ENCODE measurements around the gene LAMA2.
"Not testable (repeated sequence)": the region's sequence is repeated elsewhere in the genome, so short reads cannot be mapped to it uniquely, and the experiment has no call there.

LAMA2 gene

DNA sequence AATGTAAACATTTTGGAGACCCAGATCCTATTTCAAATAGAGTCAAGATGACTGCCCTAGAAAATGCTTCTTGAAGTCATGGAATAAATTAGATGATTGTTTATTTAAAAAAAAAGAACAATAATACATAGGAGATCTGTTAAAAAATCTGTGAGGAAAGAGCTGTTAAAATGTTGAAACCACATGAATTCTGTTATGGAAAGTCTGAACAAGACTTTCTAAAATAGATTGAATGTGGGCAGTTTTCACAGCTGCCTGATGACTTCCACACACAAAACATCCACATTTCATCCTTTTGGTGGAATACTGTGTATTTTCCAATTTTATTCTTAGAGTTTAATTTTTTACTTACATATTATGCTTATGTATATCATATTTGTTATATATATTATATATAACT, 186.1 kb downstream of the LAMA2 start:
- no peak overlapping the region for H3K4me3 ChIP-seq (ENCODE audit: low read depth, low read length)

DNA sequence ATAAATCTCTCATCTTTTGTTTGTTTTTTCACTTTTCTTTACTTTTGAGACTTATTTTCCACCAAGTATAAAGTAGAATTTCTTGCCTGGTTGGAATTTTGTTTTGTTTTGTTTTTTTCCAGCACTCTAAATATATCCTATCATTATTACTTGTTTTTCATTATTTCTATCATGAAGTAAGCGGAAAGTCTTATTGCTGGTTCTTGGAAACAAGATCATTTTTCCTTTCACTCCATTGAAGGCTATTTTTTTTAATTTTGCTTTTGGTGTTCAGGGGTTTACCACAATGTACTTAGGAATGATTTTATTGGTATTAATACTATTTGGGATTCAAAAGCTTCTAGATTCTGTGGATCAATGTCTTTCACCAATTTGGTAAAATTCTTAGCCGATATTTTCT, 190.1 kb downstream of the LAMA2 start:
- H3K4me3 ChIP-seq (ENCODE audit: low read depth, low read length), result no peak overlapping the region

DNA sequence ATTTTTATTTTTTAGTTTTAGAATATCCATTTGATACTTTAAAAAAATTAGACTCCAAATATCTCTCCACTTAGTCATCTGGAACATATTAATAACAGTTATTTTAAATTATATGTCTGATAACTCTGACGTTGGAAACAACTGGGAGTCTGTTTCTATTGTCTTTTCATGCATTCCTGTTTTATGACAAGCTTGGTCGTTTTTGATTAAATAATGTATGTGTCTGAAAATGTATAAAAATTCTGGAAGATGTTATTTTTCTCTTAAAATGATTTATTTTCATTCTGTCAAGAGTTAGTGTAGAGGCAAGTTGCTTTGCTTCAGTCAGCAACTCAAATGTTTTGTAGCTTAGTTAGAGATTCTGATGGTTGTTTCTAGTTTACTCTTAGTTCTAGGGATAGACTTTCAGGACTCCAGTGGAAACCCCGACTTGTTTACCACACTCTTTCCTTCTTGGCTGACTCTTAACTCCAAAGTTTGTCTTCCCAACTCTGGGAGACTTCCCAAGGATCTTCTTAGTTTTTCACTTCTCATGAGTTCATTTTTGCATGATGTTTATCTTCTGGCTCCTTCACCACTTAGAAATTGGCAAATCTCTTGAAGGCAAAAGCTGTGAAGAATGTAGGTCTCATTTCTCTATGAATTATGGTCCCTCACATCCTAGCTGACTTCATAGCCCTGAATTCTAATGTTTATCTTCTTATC, 190.9 kb downstream of the LAMA2 start:
- no peak overlapping the region for H3K4me3 ChIP-seq (ENCODE audit: low read depth, low read length)

DNA sequence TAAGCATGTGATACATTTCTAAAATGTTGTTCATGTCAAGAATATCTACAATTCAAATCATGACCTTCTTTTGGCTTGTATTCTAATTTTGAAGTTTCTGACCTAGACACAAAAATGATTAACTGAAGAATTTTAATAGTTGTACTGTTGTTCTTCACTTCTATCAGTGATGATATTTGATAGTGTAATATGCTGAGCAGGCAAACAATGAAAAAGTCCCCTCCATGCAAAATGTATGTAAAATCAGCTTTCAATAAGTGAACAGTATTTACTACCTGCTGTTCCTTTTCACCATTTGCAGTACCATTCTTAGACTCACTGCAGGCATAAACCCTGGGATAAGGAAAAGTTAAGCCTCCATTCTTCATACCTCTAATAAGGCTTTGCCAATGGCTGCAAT, 201.5 kb downstream of the LAMA2 start:
- H3K4me3 ChIP-seq (ENCODE audit: low read depth, low read length), result no peak overlapping the region

DNA sequence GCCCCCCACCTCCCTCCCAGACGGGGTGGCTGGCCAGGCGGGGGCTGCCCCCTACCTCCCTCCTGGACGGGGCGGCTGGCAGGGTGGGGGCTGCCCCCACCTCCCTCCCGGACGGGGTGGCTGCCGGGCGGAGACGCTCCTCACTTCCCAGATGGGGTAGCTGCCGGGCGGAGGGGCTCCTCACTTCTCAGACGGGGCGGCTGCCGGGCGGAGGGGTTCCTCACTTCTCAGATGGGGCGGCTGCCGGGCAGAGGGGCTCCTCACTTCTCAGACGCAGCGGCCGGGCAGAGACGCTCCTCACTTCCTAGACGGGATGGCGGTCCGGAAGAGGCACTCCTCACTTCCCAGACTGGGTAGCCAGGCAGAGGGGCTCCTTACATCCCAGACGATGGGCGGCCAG, 205.5 kb downstream of the LAMA2 start:
- not testable (repeated sequence) for H3K4me3 ChIP-seq (ENCODE audit: low read depth, low read length)

DNA sequence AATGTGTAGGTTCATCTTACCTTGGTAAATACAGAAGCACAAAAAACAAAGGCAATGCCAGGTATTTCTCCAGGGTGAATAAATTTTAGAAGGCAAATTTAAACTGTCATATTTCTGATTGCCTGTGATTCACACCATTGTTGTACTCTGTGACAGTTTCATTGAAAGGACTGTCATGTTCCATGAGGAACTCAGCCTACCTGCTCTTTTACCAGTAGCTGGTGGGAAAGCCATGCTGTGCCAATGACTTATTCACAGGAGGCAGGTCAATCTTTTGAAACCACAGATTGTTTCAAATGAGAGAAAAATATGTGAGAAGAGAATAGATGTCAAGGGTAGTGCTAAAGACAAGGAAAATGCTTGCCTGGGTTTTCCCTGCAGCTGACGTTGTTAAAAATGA, 206.4 kb downstream of the LAMA2 start:
- H3K4me3 ChIP-seq (ENCODE audit: low read depth, low read length), result no peak overlapping the region

DNA sequence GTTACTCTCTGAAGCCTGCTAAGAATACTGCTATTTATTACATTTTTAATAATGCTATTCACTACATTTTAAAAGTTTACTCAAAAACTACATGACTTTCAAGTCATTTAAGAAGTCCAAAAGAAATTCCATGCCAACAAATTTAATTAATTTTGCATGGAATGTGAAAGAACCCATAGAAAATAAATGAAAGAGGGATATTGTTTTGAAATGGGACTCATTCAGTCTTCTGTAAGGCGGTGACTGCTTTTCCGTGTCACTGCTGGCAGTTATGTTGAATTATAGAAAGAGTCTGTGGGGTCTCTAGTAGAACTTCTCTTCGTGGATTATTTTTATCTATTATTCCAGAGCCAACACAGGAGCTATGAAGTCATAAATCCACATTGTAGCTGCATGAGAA, 211.2 kb downstream of the LAMA2 start:
- H3K4me3 ChIP-seq (ENCODE audit: low read depth, low read length), result no peak overlapping the region

GRCh38 chr6:129096651-129097290, 213.8 kb downstream of the LAMA2 start:
- H3K4me3 ChIP-seq (ENCODE audit: low read depth, low read length), result no peak overlapping the region

GRCh38 chr6:129098061-129098553, 215.2 kb downstream of the LAMA2 start:
- no peak overlapping the region for H3K4me3 ChIP-seq (ENCODE audit: low read depth, low read length)

DNA sequence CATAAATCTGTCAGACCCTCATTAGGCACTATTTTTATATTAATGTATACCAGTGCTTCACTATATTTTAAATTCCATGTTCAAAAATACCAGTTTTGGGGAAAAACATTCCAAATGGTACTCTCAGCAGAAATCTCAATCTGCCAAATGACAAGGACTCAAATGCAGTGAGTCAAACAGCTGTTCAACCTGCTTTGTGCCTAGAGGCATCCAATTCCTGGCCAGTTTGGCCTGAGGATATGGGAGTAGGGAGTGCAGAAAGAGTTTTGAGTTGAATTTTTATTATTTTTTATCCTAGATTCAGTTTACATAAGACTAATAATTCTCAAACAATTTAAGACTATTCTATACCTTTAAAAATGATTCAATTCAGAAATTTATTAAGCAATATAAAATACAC, 216.8 kb downstream of the LAMA2 start:
- H3K4me3 ChIP-seq (ENCODE audit: low read depth, low read length), result no peak overlapping the region

DNA sequence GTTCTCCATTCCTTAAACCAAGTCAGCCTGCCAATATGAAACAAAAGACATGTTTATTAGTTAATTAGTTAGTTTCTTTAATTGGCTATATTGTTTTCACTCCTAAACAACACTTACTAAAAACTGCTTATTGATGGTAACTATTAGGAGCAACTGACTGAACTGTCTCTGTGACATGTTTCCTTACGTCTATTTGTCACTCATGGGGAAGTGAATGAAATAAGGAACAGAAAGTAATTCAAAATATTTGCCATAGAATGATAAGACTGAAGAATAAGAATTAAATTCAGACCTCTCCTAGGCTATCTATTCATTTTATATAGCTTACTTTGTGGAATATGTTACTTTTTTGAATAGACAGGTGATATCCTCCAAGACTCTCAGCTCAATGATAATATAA, 217.2 kb downstream of the LAMA2 start:
- no peak overlapping the region for H3K4me3 ChIP-seq (ENCODE audit: low read depth, low read length)

DNA sequence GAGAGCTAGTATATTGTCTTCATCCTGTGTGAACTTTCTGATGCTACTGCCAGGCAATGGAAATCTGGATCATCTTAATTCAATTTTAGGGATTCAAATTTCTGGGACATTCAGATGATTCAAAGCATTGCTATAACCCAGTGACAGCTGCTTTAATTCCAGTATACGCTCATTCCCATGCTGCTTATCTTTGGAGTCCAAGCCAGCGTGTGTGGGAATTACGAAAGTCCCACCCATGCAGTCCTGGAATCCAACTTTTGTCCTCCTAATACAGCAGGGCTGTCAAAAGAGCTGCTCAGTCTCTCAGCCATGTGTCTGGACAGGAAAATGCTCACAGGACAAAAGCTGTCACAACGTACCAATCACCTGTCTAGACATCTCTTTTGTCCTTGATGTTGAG, 219.8 kb downstream of the LAMA2 start:
- H3K4me3 ChIP-seq (ENCODE audit: low read depth, low read length), result no peak overlapping the region

DNA sequence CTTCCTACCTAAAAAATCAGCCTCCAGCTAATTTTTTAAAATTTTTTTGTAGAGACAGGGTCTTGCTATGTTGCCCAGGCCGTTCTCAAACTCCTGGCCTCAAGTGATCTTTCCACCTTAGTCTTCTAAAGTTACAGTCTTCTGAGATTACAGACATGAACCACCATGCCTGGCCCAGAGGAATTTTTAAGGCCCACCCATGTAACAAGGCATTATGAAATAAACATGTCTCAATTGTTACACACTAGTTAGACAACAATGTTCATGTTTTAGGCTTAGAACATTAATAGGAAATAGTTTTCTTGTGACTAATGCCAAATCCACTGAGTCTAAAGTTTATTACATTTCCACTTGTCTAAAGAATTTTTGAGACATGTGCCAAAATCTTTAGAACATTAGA, 221.2 kb downstream of the LAMA2 start:
- no peak overlapping the region for H3K4me3 ChIP-seq (ENCODE audit: low read depth, low read length)

DNA sequence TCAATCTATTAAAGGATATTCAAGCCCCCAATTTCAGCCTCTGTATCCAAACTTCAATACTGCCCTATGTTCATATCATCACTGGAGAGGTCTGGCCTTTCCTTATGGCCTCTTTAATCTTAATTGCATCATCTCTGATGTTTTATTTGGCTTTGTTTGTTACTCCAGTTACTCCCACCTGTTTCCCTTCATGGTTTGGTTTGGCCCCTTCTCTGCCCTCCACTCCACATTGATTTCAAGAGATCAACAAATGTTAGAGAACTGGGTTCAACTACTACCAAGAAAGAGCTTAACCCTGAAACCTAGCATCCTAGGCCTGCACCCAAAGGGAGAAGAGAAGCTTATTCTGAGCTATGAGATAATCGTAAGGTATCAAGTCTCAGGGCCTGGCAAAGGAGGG, 221.6 kb downstream of the LAMA2 start:
- no peak overlapping the region for H3K4me3 ChIP-seq (ENCODE audit: low read depth, low read length)

DNA sequence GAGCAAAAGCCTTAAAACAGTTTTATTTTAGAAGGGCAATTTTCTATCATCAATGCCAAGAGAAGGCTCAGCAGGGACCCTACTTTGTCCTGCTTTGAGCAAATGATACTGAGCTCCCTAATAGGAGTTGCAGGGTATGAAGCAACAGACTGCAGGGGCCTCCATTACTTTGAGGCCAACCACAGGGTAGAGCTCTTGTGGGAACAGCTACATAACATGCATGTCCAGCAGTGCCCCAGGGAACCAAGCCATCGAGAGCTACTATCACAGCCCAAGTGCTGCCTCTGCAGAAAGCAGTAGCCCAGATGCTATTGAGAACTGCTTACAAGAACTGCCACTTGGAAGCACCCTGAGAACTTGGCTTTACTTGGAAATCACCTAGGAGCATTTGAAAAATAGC, 222.1 kb downstream of the LAMA2 start:
- no peak overlapping the region for H3K4me3 ChIP-seq (ENCODE audit: low read depth, low read length)

GRCh38 chr6:129105793-129106192, 222.9 kb downstream of the LAMA2 start:
- H3K4me3 ChIP-seq (ENCODE audit: low read depth, low read length), result no peak overlapping the region

DNA sequence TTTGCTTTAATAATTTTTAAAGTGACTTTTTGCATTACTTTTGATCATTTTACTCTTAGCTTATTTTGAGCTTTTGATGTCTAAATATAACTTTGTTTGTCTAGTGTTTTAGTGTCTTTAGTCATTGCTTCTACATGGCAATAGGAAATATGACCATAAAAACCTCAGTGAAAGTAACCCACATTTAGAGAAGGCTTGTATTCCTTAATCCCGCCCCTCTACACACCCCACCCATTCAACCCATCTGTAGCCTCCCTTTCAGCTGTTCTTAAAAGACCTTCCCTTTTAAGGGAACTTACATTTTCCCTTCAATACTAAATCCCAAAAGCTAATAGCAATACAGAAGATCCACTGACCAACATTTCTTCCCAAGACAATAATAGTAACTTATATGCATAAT, 225.4 kb downstream of the LAMA2 start:
- H3K4me3 ChIP-seq (ENCODE audit: low read depth, low read length), result no peak overlapping the region

DNA sequence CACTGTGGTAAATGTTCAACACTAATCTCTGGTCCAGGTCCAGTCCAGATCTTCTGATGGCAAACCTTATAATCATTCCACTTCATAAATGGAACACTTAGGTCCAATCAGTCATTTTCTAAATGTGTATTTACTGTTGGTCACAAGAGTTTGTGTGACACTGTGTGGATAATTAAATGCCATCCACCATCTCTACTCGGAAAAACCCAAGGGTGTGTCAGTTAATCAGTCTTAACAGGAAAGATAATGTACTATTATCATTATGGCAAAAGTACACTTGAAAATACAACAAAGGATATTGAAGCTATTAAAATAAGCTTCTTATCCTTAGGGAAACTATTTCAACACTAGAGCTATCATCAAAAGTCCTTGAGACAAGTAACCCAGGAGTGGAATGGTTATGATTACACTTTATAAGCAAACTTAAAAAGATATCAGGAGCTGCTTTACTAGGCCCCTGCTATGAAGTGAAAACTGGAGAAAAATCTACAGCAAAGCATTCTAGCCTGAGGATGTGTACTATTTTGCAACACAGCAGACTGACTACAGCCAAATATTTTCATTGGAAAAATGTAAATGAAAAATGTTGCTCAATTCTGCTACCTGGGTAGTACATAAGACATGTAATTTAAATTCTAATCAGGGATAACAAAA, 227.9 kb downstream of the LAMA2 start:
- H3K4me3 ChIP-seq (ENCODE audit: low read depth, low read length), result no peak overlapping the region

DNA sequence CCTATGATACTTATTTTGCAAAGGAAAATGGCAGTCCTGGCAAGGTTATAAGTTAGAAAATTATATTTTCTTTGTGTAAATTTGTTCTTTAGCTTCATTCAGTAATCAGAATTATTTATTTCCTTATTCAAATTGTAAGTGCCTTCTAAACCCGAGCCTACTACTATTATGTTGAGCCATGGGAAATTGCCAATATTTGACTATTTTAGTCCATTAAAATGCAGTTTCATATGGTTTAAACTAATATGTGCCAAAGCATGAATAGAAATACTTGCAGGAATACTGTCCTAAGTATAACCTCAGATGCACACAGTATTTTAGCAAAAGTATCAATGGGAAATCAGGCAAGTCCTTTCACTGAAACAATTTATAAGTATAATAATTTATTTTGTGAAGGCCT, 228.4 kb downstream of the LAMA2 start:
- no peak overlapping the region for H3K4me3 ChIP-seq (ENCODE audit: low read depth, low read length)

GRCh38 chr6:129111853-129112252, 228.9 kb downstream of the LAMA2 start:
- H3K4me3 ChIP-seq (ENCODE audit: low read depth, low read length), result no peak overlapping the region

GRCh38 chr6:129112591-129112990, 229.7 kb downstream of the LAMA2 start:
- no peak overlapping the region for H3K4me3 ChIP-seq (ENCODE audit: low read depth, low read length)

DNA sequence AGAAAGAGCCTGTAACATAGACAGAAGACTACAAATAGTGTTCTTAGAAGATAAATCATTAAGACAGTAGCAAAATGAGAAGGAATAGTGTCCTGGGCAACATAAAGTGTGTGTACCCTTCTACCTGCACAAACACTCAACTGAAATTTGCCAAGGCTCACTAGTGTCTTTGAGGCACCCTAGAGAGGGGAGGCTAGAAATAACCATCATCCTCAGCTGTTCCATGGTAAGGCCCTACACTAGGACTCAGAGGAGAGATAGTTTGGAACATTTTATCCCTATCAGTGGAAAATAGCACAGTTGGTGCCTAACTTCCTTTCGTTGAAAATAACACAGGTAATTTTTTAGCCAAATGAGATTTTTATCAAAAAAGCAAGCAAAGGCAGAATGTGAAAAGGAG, 230.7 kb downstream of the LAMA2 start:
- H3K4me3 ChIP-seq (ENCODE audit: low read depth, low read length), result no peak overlapping the region
